Calu3 (cell line): ENCODE measurements around the gene DEPDC5. TPM values are rescaled to one million over a fixed set of nuclear protein-coding genes. Genes with fewer than 3 reads are reported as not detected.

Source experiments
- BruUV-seq: library from RNA; stranded (reverse); fragments of 400-500 nt; replicated peaks from 2 replicates; lab custom pipeline; 2021; lab: Mats Ljungman, UMichigan
- CTCF ChIA-PET: fragments of 300-600 bp; sonication (Branson Sonifier 250); formaldehyde crosslinking; loops from one replicate; lab custom pipeline; 2022; ENCODE audit warnings: antibody characterized with exemption; lab: Charles Lee
- DNase-seq: peaks from one replicate; pipeline ENCODE4 v3.0.0; 2022
- H3K27ac Mint-ChIP-seq: one replicate; pipeline ENCODE4 v1.8.0; 2022; ENCODE audit warnings: mixed read lengths; ENCODE audit not compliant: unreplicated experiment
- H3K27me3 Mint-ChIP-seq: one replicate; pipeline ENCODE4 v1.8.0; 2022; ENCODE audit warnings: mixed read lengths; ENCODE audit not compliant: unreplicated experiment
- H3K36me3 Mint-ChIP-seq: one replicate; pipeline ENCODE4 v1.8.0; 2022; ENCODE audit warnings: mild to moderate bottlenecking, moderate library complexity, mixed read lengths; ENCODE audit not compliant: insufficient read depth, unreplicated experiment
- H3K4me1 Mint-ChIP-seq: one replicate; pipeline ENCODE4 v1.8.0; 2022; ENCODE audit warnings: mild to moderate bottlenecking, low read depth, mixed read lengths; ENCODE audit not compliant: unreplicated experiment
- H3K4me3 Mint-ChIP-seq: one replicate; pipeline ENCODE4 v1.8.0; 2022; ENCODE audit warnings: mild to moderate bottlenecking, low read depth, moderate library complexity, mixed read lengths; ENCODE audit not compliant: unreplicated experiment
- H3K9me3 Mint-ChIP-seq: one replicate; pipeline ENCODE4 v1.8.0; 2022; ENCODE audit warnings: low read depth, mixed read lengths; ENCODE audit not compliant: unreplicated experiment
- intact Hi-C: fragments of 100-400 bp; cut with micrococcal nuclease; formaldehyde crosslinking; loops from one replicate; pipeline ENCODE4 v1.10.0; 2022; ENCODE audit not compliant: unreplicated experiment
- total RNA-seq: library from RNA; stranded (reverse); gene quantifications from 2 replicates; pipeline ENCODE4 v1.2.3, GENCODE V29; 2022
- TF ChIP-seq, protein P1 (sequence below): fragments of 200-600 bp; IDR thresholded peaks from one replicate; pipeline ENCODE4 v1.8.0; 2022; ENCODE audit warnings: antibody characterized with exemption; ENCODE audit not compliant: unreplicated experiment

Gene DEPDC5
- total RNA-seq, 1 experiment from 2014 or later: 33.1 TPM

GRCh38 chr22:31952094-31952401, 198.2 kb downstream of the DEPDC5 start:
- TF ChIP-seq, protein P1, sequence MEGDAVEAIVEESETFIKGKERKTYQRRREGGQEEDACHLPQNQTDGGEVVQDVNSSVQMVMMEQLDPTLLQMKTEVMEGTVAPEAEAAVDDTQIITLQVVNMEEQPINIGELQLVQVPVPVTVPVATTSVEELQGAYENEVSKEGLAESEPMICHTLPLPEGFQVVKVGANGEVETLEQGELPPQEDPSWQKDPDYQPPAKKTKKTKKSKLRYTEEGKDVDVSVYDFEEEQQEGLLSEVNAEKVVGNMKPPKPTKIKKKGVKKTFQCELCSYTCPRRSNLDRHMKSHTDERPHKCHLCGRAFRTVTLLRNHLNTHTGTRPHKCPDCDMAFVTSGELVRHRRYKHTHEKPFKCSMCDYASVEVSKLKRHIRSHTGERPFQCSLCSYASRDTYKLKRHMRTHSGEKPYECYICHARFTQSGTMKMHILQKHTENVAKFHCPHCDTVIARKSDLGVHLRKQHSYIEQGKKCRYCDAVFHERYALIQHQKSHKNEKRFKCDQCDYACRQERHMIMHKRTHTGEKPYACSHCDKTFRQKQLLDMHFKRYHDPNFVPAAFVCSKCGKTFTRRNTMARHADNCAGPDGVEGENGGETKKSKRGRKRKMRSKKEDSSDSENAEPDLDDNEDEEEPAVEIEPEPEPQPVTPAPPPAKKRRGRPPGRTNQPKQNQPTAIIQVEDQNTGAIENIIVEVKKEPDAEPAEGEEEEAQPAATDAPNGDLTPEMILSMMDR: no peak
- no peaks in the 10 kb centered on the region for H3K27me3 Mint-ChIP-seq
- H3K27ac Mint-ChIP-seq: peak overlapping the region; percentile 56
- CTCF ChIA-PET: interaction anchor here (2.9 kb wide), 1 partner anchor 18 kb away, joined by 18 read pairs; no protein-coding TSS in a partner anchor
- H3K36me3 Mint-ChIP-seq: peaks cover 14% of the 10 kb centered on the region
- intact Hi-C loops: no loop called here
- no TSS peak for BruUV-seq
- no peaks in the 10 kb centered on the region for H3K9me3 Mint-ChIP-seq
- peaks cover 48% of the 10 kb centered on the region for H3K4me1 Mint-ChIP-seq
- H3K4me3 Mint-ChIP-seq: no peak overlapping the region
- DNase-seq: no peak

DNA sequence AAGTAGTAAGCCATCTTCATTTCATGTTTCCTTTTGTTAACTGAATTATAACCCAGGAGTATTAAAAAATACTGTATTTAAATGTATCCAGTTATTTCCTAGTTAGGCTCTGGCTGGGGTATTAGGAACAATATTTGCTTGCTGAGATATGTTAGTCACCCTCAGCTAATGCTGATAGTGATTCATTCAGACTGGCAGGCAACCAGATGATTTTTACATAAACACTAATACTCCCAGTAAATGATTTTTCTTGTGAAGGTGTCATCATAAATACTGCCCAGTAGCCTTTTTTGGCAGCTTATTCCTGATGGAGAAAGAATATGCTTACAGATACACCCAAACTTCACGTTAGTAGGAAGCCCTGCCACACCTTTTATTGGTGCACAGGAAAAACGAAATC, 198.7 kb downstream of the DEPDC5 start:
- CTCF ChIA-PET: interaction anchor here (2.9 kb wide), 1 partner anchor 18 kb away, joined by 18 read pairs; no protein-coding TSS in a partner anchor
- Mint-ChIP-seq H3K4me1 (peaks cover 48% of the 10 kb centered on the region), H3K27me3 (no peaks in the 10 kb centered on the region), H3K36me3 (peaks cover 11% of the 10 kb centered on the region), H3K4me3 (no peak overlapping the region), H3K27ac (no peak overlapping the region), H3K9me3 (no peaks in the 10 kb centered on the region)
- no peak for DNase-seq
- TF ChIP-seq, protein P1: no peak
- BruUV-seq: no TSS peak
- intact Hi-C loops: no loop called here

- CTCF ChIA-PET: interaction anchor here (0.6 to 2.9 kb wide), 2 partner anchors 17 to 226 kb away, joined by 3 to 18 read pairs; no protein-coding TSS in a partner anchor
- H3K36me3 Mint-ChIP-seq: peaks cover 6% of the 10 kb centered on the region
- peaks cover 48% of the 10 kb centered on the region for H3K4me1 Mint-ChIP-seq
- H3K27ac Mint-ChIP-seq: peak overlapping the region; percentile 13
- DNase-seq: no peak
- intact Hi-C loops: no loop called here
- BruUV-seq: no TSS peak
- TF ChIP-seq, protein P1: no peak
- H3K4me3 Mint-ChIP-seq: no peak overlapping the region
- H3K9me3 Mint-ChIP-seq: no peaks in the 10 kb centered on the region
- no peaks in the 10 kb centered on the region for H3K27me3 Mint-ChIP-seq
These were observed 199.4 kb downstream of the DEPDC5 start for GRCh38 chr22:31953261-31953660.

DNA sequence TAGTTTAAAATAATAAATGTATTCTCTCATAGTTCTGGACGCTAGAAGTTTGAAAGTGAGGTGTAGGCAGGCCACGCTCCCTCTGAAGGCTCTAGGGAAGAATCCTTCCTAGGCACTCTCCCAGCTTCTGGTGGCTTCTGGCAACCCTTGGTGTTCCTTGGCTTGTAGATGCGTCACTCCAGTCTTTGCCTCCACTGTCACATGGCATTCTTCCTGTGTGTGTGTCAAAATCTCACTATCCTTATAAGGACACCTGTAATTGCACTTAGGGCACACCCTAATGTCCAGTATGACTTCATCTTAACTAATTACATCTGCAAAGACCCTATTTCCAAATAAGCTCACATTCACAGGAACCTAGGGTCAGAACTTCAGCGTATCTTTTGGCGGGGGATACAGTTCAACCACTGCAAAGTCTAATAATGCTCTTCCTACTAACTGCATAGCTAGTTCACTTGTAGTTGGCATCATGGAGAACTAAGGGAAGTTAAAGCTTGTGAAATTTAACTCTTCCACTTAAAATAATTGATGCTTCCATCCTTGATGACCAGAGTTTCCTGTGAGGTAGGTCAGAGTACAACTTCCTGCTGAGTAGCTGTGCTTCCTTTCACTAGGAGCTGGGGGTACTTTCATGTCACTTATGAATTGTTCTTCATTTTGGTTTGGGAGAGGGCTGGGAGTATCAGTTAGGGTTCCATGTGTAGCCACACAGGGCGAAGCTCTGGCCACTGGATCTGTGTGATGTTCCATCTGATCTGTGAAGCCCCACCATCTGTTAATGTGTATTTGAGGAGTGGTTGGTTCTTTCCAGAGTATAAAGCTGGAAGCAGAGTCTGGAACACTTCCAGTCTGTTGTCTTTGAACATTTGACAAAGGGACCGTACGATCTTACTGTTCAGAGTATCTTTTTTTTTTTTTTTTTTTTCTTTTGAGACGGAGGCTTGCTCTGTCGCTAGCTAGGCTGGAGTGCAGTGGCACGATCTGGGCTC, 201.0 kb downstream of the DEPDC5 start:
- Mint-ChIP-seq H3K4me1 (peaks cover 48% of the 10 kb centered on the region), H3K9me3 (no peaks in the 10 kb centered on the region), H3K27ac (no peak overlapping the region), H3K36me3 (peaks cover 10% of the 10 kb centered on the region), H3K27me3 (no peaks in the 10 kb centered on the region), H3K4me3 (no peak overlapping the region)
- DNase-seq: no peak
- BruUV-seq: no TSS peak
- CTCF ChIA-PET: interaction anchor here (2.9 kb wide), 1 partner anchor 16 kb away, joined by 18 read pairs; no protein-coding TSS in a partner anchor
- intact Hi-C loops: no loop called here
- TF ChIP-seq, protein P1: no peak
